PC-9 (cell line): ENCODE data around the gene ALX4.

ENCODE experiments used
- CTCF ChIP-seq: fragments of 200-600 bp; sonication (generic); conservative IDR thresholded peaks from 2 replicates; pipeline ENCODE4 v1.6.1; 2017; ENCODE audit warnings: mixed run types, antibody characterized with exemption, mild to moderate bottlenecking, moderate library complexity
- EZH2 ChIP-seq: fragments of 200-600 bp; sonication (generic); IDR thresholded peaks from 2 replicates; pipeline ENCODE4 v1.8.0; 2017; ENCODE audit warnings: antibody characterized with exemption, low read depth

- TF ChIP-seq EZH2: no peak
- TF ChIP-seq CTCF: no peak
Measured at GRCh38 chr11:44319170-44319551, 9.2 kb upstream of the ALX4 start.
